HUDEP-2 (cell line): ENCODE results near the gene GPC6.

ENCODE experiments used
- DNase-seq, 76 experiments: peaks; one replicate each; lab custom pipeline; 2025; ENCODE audit not compliant: unreplicated experiment in 76 of 76; lab: John Stamatoyannopoulos, UW

The GPC6 gene

DNA sequence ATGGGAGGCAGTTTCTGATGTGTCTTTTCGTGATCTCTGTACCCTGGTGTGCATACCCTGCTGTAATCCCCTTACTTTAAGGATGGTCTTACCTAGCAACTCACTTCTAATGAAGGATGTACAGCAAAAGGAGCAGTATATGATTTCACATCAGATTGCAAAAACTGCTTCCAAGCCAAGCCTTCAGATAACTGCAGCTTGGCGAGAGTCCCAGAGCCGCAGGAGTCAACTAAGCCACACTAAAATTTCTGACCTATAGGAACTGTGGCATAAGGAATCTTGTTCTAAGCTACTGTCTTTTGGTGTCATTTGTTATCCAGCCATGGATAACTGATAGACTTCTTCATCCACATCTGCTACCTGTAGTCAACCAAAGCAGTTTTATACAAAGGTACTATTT is 496.7 kb downstream of the GPC6 start:
- no peak for DNase-seq

DNA sequence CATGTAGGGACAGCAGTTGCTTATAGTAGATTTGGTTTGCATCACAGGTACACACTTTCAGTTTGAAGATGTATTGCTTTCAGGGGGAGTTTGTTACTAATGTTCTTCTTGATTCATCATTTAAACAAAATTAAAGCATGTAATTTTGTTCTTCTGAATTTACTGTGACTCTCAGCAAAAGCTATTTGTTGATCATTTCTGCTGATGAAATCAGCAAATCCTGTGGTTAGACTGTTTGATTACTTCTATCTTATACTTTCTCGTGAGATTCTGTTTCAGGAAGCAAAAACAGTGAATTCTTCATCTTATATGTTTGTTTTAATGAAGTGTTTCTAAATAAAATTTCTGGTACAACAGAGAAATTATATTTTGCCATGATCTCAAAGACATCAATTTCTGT is 497.6 kb downstream of the GPC6 start:
- DNase-seq, result no peak

DNA sequence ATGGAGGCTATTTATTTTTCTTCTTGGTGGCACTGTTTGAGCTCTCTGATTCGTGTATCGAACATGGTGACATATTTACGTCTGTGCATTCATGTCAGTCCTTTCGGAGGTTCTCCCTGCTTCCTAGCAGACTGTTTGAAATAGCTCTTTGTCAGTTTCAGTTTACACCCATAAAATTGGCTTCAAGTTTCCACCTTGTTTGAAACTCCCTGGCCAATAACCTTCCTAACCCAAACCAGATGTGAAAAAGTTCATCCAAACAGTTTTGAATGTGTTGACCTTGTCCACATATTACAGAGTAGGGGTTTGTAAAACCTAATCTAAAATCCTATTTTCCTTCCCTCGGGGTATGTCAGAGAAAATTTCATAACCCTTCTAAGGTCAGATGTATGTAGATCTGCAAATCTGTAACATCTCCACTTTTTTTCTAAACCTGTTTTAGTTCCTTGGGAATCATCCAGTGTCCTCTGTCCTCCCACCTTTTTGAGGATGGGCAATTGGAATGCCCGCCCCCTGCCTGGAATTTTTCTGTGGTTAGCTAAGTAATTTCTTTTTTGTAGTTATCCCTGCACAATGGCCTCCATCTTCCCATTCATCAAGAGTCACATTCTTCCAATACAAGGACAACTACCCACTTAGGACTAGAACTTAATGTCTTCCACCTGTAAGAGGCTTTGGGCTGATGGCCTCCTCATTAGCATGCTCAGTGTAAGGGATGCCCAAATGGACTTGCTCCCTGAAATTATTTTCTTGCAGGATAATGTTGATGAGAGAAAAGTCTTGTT is 499.8 kb downstream of the GPC6 start:
- DNase-seq, result no peak

DNA sequence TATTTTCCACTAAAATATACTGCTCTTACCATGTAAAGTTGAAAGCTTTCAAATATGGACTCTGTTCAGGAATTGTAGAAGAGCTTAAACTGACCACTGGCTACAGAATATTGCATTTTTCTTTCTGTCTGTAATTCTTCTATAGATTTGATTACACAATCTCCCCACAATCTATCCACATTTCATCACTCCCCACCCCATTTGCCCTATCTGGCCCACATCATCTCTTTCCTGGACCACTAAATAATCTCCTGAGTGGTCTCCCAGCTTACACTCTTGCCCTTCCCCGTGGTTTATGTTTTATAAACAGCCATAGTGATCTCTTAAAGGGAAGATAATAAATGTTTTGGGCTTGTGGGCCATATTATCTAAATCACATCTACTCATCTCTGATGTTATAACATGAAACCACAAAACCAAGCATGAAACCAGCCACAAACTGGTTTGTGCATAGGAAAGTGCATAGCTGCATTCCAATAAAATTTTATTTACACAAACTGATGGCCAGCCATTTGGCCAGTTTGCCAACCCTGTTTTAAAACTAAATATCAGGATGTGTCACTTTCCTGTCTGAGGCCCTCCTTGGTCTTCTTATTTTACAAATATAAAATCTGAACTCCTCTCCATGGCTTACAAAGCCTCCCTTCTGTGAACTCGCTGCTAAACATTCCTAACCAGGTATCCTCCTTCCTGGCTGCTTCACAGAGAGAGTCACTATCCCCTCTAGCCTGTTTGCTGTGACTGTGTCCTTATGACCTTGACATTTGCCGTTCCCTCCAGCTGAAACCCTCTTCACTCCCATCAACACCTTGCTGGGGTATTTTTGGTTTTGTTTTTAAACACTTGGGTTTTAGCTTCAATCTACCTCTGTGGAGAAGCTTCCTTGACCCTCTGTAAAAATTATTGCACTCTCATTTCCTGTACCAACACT is 500.9 kb downstream of the GPC6 start:
- DNase-seq, result no peak

DNA sequence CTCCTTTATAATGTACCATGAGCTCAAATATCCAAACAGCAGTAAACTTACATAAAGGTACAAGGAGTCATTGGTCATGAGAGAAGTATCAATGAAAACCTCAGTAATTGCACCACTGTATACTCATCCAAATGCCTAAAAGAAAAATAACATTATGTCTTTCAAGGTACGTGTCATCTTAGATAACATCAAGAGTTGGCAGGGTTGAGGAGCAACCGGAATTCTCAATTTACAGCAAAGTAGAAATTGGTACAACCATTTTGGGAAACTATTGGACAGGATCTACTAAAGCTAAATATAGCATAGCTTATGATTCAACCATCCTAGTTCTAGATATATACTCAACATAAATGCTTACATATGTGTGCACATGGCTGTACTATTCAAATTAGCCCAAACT is 502.8 kb downstream of the GPC6 start:
- no peak for DNase-seq

DNA sequence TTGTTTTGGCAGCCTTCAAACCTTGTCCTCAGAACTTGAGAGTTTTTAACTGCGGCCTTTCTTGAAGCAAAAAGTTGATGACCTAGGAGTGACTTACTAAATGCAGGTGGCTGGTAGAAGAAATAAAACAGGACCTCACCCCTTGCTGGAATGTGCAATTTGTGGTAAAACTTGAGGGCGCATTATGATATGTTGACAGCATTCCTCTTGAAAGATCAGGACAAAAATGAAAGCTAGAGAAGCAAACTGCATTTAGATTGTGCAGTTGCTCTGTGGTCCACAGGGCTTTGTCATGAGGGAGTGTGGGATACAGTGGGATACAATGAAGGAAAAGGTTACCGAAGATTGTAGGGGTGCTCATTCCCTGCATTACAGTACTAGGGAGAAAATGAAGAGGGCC is 504.2 kb downstream of the GPC6 start:
- no peak for DNase-seq

DNA sequence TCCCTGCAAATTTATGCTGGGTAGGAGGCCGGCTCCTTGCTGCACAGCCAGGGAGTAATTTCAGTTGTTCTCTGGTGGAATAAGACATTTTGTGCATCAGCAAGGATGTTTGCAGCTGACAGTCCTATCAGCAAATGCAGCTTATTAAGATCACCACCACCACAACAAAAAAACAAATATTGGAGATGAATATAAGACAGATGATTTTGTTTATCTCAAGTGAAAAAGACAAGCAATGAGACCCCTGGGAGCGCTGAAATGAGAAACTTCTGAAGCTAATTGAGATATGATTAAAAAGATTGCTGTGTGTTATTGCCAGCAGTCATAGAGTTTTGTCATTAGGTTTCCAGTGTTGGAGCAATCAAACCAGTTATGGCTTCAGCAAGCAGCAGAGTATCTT is 505.6 kb downstream of the GPC6 start:
- no peak for DNase-seq

DNA sequence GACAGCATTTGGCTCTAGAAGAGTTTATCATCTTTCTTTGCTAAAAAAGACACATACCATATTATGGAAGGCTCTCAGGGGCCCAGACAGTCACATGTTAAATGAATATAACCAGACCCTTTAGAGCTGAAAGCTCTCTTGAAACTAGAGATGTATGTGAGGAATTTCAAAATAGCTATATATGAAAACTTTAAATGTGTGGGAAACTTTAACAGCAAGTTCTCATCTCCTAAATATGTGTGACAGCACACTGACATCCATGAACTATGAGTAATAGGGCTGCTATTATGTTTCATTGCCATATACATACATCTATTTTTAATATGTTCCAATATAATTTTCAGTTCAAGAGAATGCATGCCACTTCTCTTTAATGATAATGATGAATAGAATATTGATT is 509.5 kb downstream of the GPC6 start:
- no peak for DNase-seq

DNA sequence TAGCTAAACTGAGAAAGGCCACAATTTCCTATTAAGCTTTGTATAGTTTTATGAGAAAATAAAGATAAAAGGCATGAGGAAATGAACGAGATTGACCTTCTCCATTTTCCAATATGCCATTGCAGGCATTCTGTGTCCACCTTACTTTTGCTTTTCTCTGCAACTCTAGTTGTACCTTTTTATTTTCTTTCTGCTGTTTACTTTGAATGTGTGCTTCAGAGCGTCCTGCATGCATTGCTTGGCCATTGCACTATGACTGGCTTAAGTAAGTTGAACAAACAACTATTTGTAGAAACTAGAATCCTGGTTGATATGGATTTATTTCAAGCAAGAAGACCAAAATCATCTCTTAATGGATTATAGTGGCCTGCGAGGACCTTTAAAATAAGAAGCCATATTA is 510.3 kb downstream of the GPC6 start:
- no peak for DNase-seq

DNA sequence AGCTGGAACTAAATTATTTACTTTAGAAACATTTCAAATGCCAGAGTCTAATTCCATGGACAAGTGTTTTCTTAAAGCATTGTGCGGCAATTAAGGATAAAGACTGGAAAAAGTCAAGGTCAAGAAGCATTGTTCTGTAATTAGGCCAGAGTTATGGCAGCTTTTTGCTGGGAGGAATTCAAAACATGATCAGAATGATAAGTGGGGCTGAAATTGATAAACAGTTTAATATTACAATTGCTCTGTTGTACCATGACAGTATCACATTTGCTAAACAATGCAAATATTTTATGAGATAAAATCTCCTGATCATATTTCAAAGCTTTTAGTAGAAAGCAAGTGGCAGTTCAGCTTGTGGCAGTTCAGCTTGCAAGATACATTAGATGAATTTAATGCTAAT is 513.7 kb downstream of the GPC6 start:
- no peak for DNase-seq

DNA sequence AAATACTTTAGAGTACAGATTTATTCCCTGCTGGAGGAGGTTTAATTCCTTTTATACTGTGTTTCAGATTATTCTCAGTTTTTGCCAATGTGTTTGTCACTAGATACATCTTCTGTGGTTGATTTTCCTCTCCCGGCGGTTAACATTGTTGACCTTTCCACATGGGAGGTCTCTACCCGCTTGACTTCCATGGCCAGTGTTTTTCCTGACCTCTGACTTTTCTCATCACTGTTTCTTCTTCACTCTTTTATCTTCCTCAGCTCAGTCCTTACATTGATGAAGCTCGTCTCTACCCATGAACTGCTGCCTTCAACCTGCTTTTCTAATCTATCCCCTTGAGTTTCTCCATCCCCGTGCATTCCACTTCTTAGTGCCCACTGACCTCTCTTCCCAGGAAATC is 517.4 kb downstream of the GPC6 start:
- DNase-seq, result no peak

DNA sequence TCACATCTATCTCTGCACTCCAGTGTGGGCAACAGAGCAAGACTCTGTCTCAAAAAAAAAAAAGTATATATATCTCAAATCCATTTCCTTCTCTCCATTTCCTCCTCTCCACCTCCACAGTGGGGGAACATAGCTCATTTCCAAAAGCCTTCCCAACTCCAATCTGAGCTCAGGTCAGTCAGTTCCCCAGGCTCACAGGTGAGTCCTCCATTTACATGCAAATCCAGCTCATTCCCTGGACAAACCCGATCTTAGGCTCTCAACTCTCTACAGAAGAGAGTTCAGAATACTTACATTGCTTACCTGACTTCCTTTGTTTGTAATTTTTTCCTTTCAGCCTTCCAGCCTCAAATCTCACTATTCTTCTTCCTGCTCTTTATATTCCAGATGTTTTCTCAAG is 518.3 kb downstream of the GPC6 start:
- no peak for DNase-seq

DNA sequence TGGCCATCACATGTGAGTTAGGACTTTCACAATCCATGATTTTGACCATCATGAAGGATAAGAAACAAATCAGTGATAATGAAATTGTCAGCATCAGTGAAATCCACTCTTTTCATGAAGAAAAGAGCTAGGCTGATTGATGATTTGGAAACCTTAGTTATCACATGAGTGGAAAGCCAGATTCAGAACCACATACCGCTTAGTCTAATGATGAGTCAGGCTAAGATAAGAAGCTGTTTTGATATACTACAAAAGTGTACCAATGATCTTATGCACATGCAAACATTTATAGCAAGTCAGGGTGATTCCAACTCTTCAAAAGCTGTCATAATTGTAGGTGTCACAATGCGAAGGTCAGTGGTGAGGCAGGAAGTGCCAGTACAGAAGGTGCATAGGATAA is 519.3 kb downstream of the GPC6 start:
- DNase-seq, result no peak

DNA sequence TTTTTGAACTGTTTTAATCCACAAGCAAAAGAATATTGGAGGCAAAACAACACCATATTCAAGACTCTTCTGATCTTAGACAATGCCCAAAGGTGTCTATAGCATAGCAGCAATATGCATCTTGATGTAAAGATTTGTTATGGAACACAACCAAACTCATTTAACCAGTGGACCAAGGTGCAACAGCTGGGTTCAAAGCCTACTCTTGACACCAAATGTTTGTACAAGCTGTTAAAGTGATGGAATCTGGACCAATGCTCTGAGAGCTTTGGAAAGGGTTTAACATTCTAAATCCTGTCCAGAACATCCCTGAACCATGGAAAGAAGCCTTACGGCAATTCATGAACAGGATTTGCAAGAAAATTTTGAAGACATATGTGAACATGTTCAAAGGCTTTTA is 520.0 kb downstream of the GPC6 start:
- DNase-seq, result no peak

DNA sequence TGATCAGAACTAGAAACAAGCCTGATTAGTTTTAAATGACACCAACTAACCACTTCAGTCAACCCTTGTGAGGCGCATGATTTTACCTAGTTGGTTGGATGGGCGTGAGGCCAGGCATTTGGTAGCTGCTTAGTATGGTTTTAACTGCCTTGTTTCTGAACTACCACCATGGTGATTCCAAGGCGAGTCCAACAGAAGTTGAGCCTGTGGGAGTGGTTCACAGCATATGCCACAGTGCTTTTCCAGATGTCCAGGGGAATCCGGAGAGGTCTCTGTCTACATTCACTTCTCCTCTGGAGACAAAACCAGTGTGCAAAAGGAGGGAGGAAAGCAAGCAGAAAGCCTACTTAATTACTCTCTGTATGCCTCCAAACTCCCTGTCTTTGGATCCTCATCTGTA is 524.1 kb downstream of the GPC6 start:
- no peak for DNase-seq

DNA sequence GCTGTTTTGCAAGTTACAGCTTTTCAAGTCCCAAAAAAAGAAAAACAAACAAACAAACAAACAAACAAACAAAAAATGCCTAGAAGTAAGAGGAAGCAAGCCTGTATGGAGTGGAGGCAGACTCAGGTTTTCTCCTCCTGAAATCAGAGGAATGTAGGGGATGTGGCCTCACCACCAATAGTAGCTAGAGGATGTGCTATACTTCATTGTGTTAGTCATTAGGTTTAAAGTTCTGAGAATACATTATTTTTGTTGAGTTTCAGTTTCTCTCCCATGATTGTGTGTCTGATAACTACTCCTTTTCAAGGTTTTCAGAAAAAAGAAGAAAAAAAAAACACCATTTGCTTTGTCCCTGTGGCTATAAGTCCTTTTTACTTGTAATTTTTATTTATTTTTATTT is 524.5 kb downstream of the GPC6 start:
- DNase-seq, result no peak

DNA sequence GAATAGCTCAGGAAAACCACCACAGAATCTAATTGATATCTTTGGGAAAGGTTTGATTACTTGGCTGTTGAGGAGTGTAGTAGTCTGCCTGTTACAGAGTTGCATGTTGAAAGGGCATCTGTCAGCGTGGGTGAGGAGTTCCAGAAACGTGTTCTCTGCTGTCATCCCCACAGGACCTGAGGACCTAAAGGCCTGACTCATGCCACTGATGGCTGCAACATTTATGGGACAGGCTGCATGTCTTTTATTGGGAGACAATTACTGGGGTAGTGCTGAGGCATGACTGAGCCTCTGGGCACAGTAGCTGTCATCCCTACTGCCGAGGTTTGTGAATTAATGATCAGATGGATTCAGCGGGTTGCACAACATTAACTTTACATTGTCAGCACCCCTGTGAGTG is 525.9 kb downstream of the GPC6 start:
- DNase-seq, result no peak

DNA sequence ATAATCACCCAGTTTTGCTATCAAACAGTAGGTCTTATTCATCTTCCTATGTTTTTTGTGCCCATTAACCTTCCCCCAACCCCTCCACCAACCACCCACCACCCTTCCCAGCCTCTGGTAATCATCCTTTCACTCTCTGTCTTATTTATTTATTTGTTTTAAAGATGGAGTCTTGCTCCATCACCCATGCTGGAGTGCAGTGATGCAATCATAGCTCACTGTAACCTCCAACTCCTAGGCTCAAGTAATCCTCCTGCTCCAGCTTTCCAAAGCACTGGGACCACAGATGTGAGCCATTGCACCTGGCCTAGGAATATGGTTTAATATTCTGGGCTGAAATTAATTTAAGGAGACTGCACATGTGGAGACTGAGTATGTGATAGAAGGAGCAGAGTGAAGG is 527.0 kb downstream of the GPC6 start:
- DNase-seq, result no peak

DNA sequence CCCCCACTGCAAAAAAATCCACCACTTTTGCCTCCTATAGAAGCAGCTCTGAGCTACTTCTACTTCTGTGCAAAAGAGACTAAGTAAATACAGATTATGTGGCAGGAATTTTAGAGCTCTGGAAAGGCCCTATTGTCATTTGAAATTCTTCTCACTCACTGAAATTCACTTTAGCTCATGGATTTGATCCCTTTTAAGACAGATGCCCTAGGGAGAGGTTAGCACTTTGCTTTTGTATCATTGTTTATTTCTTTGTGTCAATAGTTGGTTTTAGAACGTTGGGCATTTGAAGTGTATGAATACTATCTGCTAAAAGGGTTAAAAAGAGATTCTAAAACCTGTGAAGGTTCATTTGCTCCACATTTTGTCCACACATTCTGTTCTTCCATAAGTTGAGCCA is 528.7 kb downstream of the GPC6 start:
- DNase-seq, result no peak

DNA sequence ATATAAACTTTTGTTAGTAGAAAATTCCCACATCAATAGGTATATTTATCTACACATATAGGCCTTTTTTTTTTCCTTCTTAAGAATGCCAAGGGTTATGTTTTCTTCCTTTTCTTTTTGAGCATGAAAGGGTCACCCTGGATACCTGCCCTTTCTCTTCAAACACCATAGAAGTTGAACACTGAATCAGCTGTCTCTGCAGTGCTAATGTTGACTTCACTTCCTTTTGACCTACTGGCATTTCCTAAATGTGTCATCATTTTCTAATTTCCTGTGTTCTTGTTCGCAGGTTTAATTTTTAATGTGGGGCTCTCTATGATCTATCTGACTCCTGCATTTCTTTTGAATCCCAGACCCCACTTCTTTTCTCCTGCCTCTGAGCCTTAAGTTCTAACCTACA is 532.0 kb downstream of the GPC6 start:
- no peak for DNase-seq

DNA sequence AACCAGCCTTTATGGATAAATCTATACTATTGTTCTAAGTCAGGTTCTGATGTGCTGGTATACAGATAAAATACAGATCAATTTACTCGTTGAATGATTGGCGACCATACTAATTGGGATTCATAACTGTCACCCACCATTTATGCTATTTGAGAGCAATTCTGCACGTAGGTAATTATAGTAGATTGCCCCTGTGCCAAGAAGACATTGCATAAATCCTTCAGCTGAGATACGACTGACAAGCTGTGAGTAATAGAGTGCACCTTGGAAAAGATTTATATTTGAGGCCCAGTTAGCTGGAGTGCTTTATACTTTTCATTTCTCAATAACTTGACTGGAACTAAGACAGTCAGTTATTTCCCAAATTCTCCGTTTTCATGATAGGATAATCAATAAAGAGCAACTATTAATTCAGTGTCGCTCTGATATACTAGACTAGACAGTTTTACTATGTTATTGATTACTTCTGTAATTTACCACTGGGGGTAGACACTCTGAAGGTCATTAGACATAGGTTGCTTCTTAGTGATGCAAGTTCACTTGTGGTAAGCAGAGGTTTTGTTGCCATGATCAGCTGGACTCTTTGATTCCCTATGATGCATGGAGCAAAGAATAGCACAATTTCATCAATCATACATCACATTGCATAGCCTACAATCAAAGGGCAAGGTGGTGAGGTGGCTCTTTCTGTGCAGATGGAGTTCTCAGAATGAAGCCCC is 536.3 kb downstream of the GPC6 start:
- no peak for DNase-seq
